Body of pancreas (tissue), 4 donors: ENCODE measurements around the gene GPD1L.

Source experiments
- CTCF ChIP-seq, 7 experiments: fragments of 450-650 bp in 4 of 7; fragments of 200-600 bp in 3 of 7; sonication (generic) in 3 of 7; IDR thresholded peaks; one replicate each; pipeline ENCODE4 v1.5.1; 2016 to 2019; ENCODE audit warnings: antibody characterized with exemption in 7 of 7
- POLR2A ChIP-seq, 3 donors: fragments of 450-650 bp; IDR thresholded peaks; one replicate each; pipeline ENCODE4 v1.6.1; 2016; ENCODE audit warnings: antibody characterized with exemption in 3 of 3, mild to moderate bottlenecking in 2 of 3

- no peak for TF ChIP-seq CTCF (IDR thresholded peaks at IDR 0.05)
- no peak for TF ChIP-seq POLR2A (IDR thresholded peaks at IDR 0.05)
These were observed 22.6 kb upstream of the GPD1L start for GRCh38 chr3:32083702-32084270.
